Osteocyte (in vitro differentiated cells): Measurements from ENCODE around the gene ZNF576. TPM values are rescaled to one million over a fixed set of nuclear protein-coding genes. Genes with fewer than 3 reads are reported as not detected.

Experiments used
- DNase-seq: peaks from one replicate; pipeline ENCODE4 v3.0.0; 2021; ENCODE audit warnings: mixed read lengths; ENCODE audit not compliant: unreplicated experiment; ENCODE audit errors: extremely low spot score
- H3K27ac Mint-ChIP-seq: one replicate; pipeline ENCODE4 v1.8.0; 2021; ENCODE audit warnings: mild to moderate bottlenecking, mixed read lengths; ENCODE audit not compliant: unreplicated experiment
- H3K27me3 Mint-ChIP-seq: one replicate; pipeline ENCODE4 v1.8.0; 2021; ENCODE audit warnings: mixed read lengths; ENCODE audit not compliant: unreplicated experiment
- H3K36me3 Mint-ChIP-seq: one replicate; pipeline ENCODE4 v1.8.0; 2021; ENCODE audit warnings: mixed read lengths; ENCODE audit not compliant: unreplicated experiment
- H3K4me1 Mint-ChIP-seq: one replicate; pipeline ENCODE4 v1.8.0; 2021; ENCODE audit warnings: mixed read lengths; ENCODE audit not compliant: unreplicated experiment
- H3K4me3 Mint-ChIP-seq: one replicate; pipeline ENCODE4 v1.8.0; 2021; ENCODE audit warnings: mild to moderate bottlenecking, moderate library complexity, mixed read lengths; ENCODE audit not compliant: unreplicated experiment
- H3K9me3 Mint-ChIP-seq: one replicate; pipeline ENCODE4 v1.8.0; 2021; ENCODE audit warnings: mixed read lengths; ENCODE audit not compliant: unreplicated experiment
- total RNA-seq: library from RNA; stranded (reverse); gene quantifications from 2 replicates; pipeline ENCODE4 v1.2.1, GENCODE V29; 2021
- TF ChIP-seq, protein P1 (sequence below): fragments of 200-600 bp; sonication (generic); IDR thresholded peaks from 2 replicates; pipeline ENCODE4 v1.5.0; 2021; ENCODE audit warnings: antibody characterized with exemption, mild to moderate bottlenecking, moderate library complexity

The ZNF576 gene
- total RNA-seq, 1 donor from 2014 or later, result 13.2 TPM

DNA sequence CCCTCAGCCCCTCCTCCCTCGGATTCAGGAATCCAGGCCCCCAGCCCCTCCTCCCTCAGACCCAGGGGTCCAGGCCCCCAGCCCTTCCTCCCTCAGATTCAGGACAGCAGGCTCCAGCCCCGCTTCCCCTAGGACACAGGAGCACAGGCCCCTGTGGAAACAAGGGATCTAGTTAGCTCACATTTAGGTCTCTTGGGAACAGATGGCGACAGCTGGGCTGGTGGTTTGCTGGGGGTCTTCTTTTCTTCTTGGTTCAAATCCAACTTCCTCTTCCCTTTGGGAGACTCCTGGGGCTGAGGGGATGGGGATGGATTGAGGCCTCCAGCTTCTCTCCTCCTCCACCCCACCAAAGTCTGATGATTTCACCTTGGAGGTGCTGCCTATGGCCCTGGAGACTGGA is 43.8 kb upstream of the ZNF576 start:
- TF ChIP-seq, protein P1, sequence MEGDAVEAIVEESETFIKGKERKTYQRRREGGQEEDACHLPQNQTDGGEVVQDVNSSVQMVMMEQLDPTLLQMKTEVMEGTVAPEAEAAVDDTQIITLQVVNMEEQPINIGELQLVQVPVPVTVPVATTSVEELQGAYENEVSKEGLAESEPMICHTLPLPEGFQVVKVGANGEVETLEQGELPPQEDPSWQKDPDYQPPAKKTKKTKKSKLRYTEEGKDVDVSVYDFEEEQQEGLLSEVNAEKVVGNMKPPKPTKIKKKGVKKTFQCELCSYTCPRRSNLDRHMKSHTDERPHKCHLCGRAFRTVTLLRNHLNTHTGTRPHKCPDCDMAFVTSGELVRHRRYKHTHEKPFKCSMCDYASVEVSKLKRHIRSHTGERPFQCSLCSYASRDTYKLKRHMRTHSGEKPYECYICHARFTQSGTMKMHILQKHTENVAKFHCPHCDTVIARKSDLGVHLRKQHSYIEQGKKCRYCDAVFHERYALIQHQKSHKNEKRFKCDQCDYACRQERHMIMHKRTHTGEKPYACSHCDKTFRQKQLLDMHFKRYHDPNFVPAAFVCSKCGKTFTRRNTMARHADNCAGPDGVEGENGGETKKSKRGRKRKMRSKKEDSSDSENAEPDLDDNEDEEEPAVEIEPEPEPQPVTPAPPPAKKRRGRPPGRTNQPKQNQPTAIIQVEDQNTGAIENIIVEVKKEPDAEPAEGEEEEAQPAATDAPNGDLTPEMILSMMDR, result no peak
- Mint-ChIP-seq H3K27me3 (no peaks in the 10 kb centered on the region), H3K9me3 (no peaks in the 10 kb centered on the region), H3K36me3 (peaks cover 27% of the 10 kb centered on the region), H3K27ac (no peak overlapping the region), H3K4me1 (no peaks in the 10 kb centered on the region), H3K4me3 (no peak overlapping the region)
- DNase-seq, result no peak

DNA sequence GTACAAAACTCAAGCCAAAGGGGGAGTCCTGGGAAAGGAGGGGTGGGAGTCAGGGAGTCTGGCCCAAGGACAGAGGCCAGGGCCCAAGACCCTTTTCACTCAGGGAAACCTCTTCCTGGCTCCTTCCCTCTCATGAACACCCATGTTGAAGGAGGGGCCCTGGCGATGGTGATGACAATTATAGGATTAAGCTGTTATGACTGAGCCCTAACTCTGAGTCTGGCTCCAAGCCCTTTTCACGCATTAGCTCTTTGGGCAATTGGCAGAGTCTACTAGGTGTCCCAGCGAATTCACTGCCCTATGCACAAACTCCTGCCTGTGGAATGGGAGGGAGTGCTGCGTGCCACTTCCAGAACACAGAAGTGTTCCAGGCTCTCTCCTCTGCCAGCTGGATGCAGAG is 42.7 kb upstream of the ZNF576 start:
- Mint-ChIP-seq H3K4me1 (no peaks in the 10 kb centered on the region), H3K27me3 (no peaks in the 10 kb centered on the region), H3K27ac (no peak overlapping the region), H3K4me3 (no peak overlapping the region), H3K36me3 (peaks cover 27% of the 10 kb centered on the region), H3K9me3 (no peaks in the 10 kb centered on the region)
- DNase-seq, result no peak
- TF ChIP-seq, protein P1, result no peak

DNA sequence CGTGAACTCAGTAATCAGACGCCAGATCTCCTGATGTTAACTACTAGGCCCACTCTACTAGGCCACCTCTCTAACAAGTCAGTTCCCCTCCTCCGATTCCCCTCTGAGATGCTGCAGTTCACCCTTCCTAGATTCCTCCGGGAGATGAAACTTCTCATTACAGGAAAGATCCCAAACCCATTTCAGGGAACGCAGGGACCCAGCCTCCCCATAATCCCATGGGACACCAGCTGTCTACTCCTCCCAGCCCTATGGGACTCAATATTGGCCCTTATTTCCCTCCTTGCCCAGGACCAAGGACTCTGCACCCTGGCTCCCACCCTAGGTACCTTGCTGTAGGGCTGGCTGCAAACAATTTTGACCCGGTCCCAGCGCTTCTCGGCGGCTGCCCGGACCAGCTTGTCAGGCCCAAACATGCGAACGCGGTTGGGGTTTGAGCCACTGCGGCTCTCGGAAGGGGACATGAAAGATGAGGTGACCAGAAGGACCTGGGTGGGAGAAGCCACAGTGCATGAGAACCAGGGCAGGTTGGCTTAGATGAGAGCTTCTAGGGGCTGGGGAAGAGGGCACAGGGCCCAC is 42.0 kb upstream of the ZNF576 start:
- H3K27me3 Mint-ChIP-seq, result no peaks in the 10 kb centered on the region
- no peak for DNase-seq
- H3K4me1 Mint-ChIP-seq, result no peaks in the 10 kb centered on the region
- TF ChIP-seq, protein P1, result no peak
- no peak overlapping the region for H3K27ac Mint-ChIP-seq
- no peak overlapping the region for H3K4me3 Mint-ChIP-seq
- no peaks in the 10 kb centered on the region for H3K9me3 Mint-ChIP-seq
- peaks cover 27% of the 10 kb centered on the region for H3K36me3 Mint-ChIP-seq

- Mint-ChIP-seq H3K4me3 (no peak overlapping the region), H3K9me3 (no peaks in the 10 kb centered on the region), H3K36me3 (peaks cover 22% of the 10 kb centered on the region), H3K27me3 (no peaks in the 10 kb centered on the region), H3K4me1 (no peaks in the 10 kb centered on the region), H3K27ac (no peak overlapping the region)
- peak; percentile 89 for DNase-seq
- TF ChIP-seq, protein P1, result peak; percentile 75
These were observed 41.1 kb upstream of the ZNF576 start for GRCh38 chr19:43555185-43555770.

- DNase-seq, result no peak
- Mint-ChIP-seq H3K4me3 (no peak overlapping the region), H3K36me3 (peaks cover 11% of the 10 kb centered on the region), H3K4me1 (peaks cover 16% of the 10 kb centered on the region), H3K27me3 (no peaks in the 10 kb centered on the region), H3K9me3 (no peaks in the 10 kb centered on the region), H3K27ac (peak overlapping the region; percentile 25)
- TF ChIP-seq, protein P1, result no peak
These were observed 35.7 kb upstream of the ZNF576 start for GRCh38 chr19:43560687-43561086.
